ENCODE data around the gene ITPA. TPM values are rescaled to one million over a fixed set of nuclear protein-coding genes. Genes with fewer than 3 reads are reported as not detected.

The ITPA gene
- total and polyA plus RNA-seq, 2 donors (not counting 3 experiments of a cell fraction or from before 2014, with no cell fraction given), result 43.2 to 65.0 TPM

- Histone ChIP-seq H4K20me1 (replicated peaks; ENCODE audit: control insufficient read depth, extremely low read depth, insufficient read depth, low read length) (no peaks in the 10 kb centered on the region), H3K9me1 (replicated peaks; ENCODE audit: control insufficient read depth, extremely low read depth, insufficient read depth, low read length) (no peaks in the 10 kb centered on the region), H3K36me3 (ENCODE audit: control insufficient read depth in 2 of 2, extremely low read depth in 1 of 2, insufficient read depth in 2 of 2, low read length in 2 of 2) (no peaks in the 10 kb centered on the region), H3K79me2 (ENCODE audit: control insufficient read depth, insufficient read depth, low read length) (no peaks in the 10 kb centered on the region), H2AFZ (ENCODE audit: low read depth, low read length) (no peak overlapping the region), H3K27me3 (ENCODE audit: control insufficient read depth in 2 of 2, insufficient read depth in 2 of 2, low read length in 2 of 2) (peaks cover 10 to 16% of the 10 kb centered on the region in 2 experiments), H3K9me3 (replicated peaks; ENCODE audit: control insufficient read depth, insufficient read depth, low read length) (no peaks in the 10 kb centered on the region), H3K9ac (replicated peaks; ENCODE audit: extremely low read depth, insufficient read depth, low read length) (no peak overlapping the region), H3K4me2 (ENCODE audit: insufficient read depth, low read length) (no peak overlapping the region), H3K4me1 (ENCODE audit: control insufficient read depth, extremely low read depth, insufficient read depth, low read length) (no peaks in the 10 kb centered on the region), H3K4me3 (replicated peaks in 1 of 3; ENCODE audit: insufficient read depth in 1 of 3, low read depth in 1 of 3, low read length in 3 of 3) (no peak overlapping the region), H3K27ac (ENCODE audit: insufficient read depth, low read depth, low read length) (no peak overlapping the region)
- intact Hi-C loops (cut with micrococcal nuclease), result no loop called here
- no peak for TF ChIP-seq FOS (IDR thresholded peaks at IDR 0.05; ENCODE audit: borderline replicate concordance, insufficient read depth, low read length)
- no peak for TF ChIP-seq POLR2AphosphoS5 (IDR thresholded peaks at IDR 0.05; ENCODE audit: insufficient read depth, low read depth, low read length)
- no peak for TF ChIP-seq MYC (IDR thresholded peaks at IDR 0.05; ENCODE audit: low read depth, low read length)
- TF ChIP-seq GATA2 (IDR thresholded peaks at IDR 0.05; ENCODE audit: insufficient read depth, insufficient read length, low read depth, low read length), result no peak
- TF ChIP-seq JUN (IDR thresholded peaks at IDR 0.05; ENCODE audit: borderline replicate concordance, insufficient read depth, insufficient read length, low read depth), result no peak
- no peak for TF ChIP-seq POLR2A (IDR thresholded peaks at IDR 0.05; ENCODE audit: low read depth, low read length)
- TF ChIP-seq MAX (IDR thresholded peaks at IDR 0.05; ENCODE audit: insufficient read depth, insufficient read length), result no peak
- no peak for TF ChIP-seq CTCF (IDR thresholded peaks at IDR 0.05; ENCODE audit: extremely low read depth in 1 of 2, insufficient read depth in 1 of 2, low read depth in 1 of 2, low read length in 2 of 2)
- no peak for TF ChIP-seq EZH2 (IDR thresholded peaks at IDR 0.05; ENCODE audit: borderline replicate concordance, low read depth, low read length, severe bottlenecking)
- CTCF ChIA-PET, result no interaction called here
- dilution Hi-C loops (cut with MboI; ENCODE audit: extremely low pct_ligation_motif_present, low sequenced_read_pairs), result no loop called here
- POLR2A ChIA-PET, result no interaction called here
- no TSS peak for BruUV-seq (replicated peaks)
- DNase-seq (ENCODE audit: low read depth, low spot score), result no peak
- FAIRE-seq, result no peak
Measured at GRCh38 chr20:3166338-3166912, 42.9 kb upstream of the ITPA start.
